Endothelial cell of umbilical vein (primary cell): ENCODE data around the gene ZCCHC14. TPM values are rescaled to one million over a fixed set of nuclear protein-coding genes. Genes with fewer than 3 reads are reported as not detected.

Experiments
- BruUV-seq: library from RNA; stranded (reverse); fragments of 400-500 nt; replicated peaks from 2 replicates; lab custom pipeline; 2021; lab: Mats Ljungman, UMichigan
- CTCF ChIA-PET: fragments of 300-600, 350-600 bp; sonication (Branson Sonifier 250); formaldehyde crosslinking; loops from one replicate; lab custom pipeline; 2021; ENCODE audit warnings: antibody characterized with exemption, inconsistent platforms; lab: Charles Lee
- POLR2A ChIA-PET: fragments of 300-600, 350-600 bp; sonication (Branson Sonifier 250); formaldehyde crosslinking; loops from one replicate; lab custom pipeline; 2021; ENCODE audit warnings: antibody characterized with exemption, inconsistent platforms; lab: Charles Lee
- DNase-seq: peaks from one replicate; pipeline ENCODE4 v3.0.0-alpha.2; 2011; ENCODE audit warnings: low read depth, low spot score
- FAIRE-seq: peaks from 2 replicates; lab custom pipeline; 2011; peaks lifted over from hg19 to GRCh38; lab: Jason Lieb, UNC
- H2AFZ ChIP-seq: 2 replicates; pipeline ENCODE4 v1.6.0; 2012; ENCODE audit warnings: low read depth, low read length, control low read depth, inconsistent platforms
- H3K27ac ChIP-seq: 2 replicates; pipeline ENCODE4 v1.5.1; 2011; ENCODE audit warnings: low read depth, mild to moderate bottlenecking, control low read depth, low read length, moderate library complexity; ENCODE audit not compliant: insufficient read depth
- H3K27me3 ChIP-seq, 2 experiments: 2 replicates each; pipeline versions ENCODE4 v1.6.0 to v1.6.1; 2011; ENCODE audit warnings: low read length in 2 of 2, mixed read lengths in 1 of 2; ENCODE audit not compliant: control insufficient read depth in 2 of 2, insufficient read depth in 2 of 2
- H3K36me3 ChIP-seq, 2 experiments: 2 replicates in 1 of 2; 3 replicates in 1 of 2; pipeline ENCODE4 v1.5.1; 2011; ENCODE audit warnings: low read length in 2 of 2, mild to moderate bottlenecking in 1 of 2, moderate library complexity in 1 of 2; ENCODE audit not compliant: control insufficient read depth in 2 of 2, insufficient read depth in 2 of 2; ENCODE audit errors: extremely low read depth in 1 of 2
- H3K4me1 ChIP-seq: 3 replicates; pipeline ENCODE4 v1.5.1; 2011; ENCODE audit warnings: mild to moderate bottlenecking, low read length; ENCODE audit not compliant: control insufficient read depth, insufficient read depth; ENCODE audit errors: extremely low read depth
- H3K4me2 ChIP-seq: 2 replicates; pipeline ENCODE4 v1.6.1; 2011; ENCODE audit warnings: low read length, control low read depth, mixed read lengths; ENCODE audit not compliant: insufficient read depth
- H3K4me3 ChIP-seq, 3 experiments: fragments of 200-600 bp in 1 of 3; sonication (generic), shearing (Covaris generic) in 1 of 3; replicated peaks in 1 of 3; 2 replicates each; pipeline ENCODE4 v1.5.1; 2011 to 2016; ENCODE audit warnings: control low read depth in 3 of 3, low read length in 3 of 3, mild to moderate bottlenecking in 2 of 3, inconsistent platforms in 1 of 3, low read depth in 1 of 3, moderate library complexity in 1 of 3; ENCODE audit not compliant: insufficient read depth in 1 of 3
- H3K79me2 ChIP-seq: 2 replicates; pipeline ENCODE4 v1.6.0; 2012; ENCODE audit warnings: low read length, inconsistent platforms; ENCODE audit not compliant: control insufficient read depth, insufficient read depth
- H3K9ac ChIP-seq: replicated peaks from 2 replicates; pipeline ENCODE3; 2011; ENCODE audit warnings: low read length, control low read depth; ENCODE audit not compliant: insufficient read depth; ENCODE audit errors: extremely low read depth
- H3K9me1 ChIP-seq: replicated peaks from 3 replicates; pipeline ENCODE4 v1.6.0; 2011; ENCODE audit warnings: mild to moderate bottlenecking, low read length; ENCODE audit not compliant: control insufficient read depth, insufficient read depth; ENCODE audit errors: extremely low read depth
- H3K9me3 ChIP-seq: replicated peaks from 2 replicates; pipeline ENCODE4 v1.5.1; 2012; ENCODE audit warnings: low read length, inconsistent platforms; ENCODE audit not compliant: control insufficient read depth, insufficient read depth
- H4K20me1 ChIP-seq: replicated peaks from 2 replicates; pipeline ENCODE3; 2011; ENCODE audit warnings: mild to moderate bottlenecking, low read length; ENCODE audit not compliant: control insufficient read depth, insufficient read depth; ENCODE audit errors: extremely low read depth
- EZH2 ChIP-seq: IDR thresholded peaks from 2 replicates; pipeline ENCODE4 v1.6.1; 2012; ENCODE audit warnings: borderline replicate concordance, low read depth, mild to moderate bottlenecking, moderate library complexity, low read length, inconsistent platforms; ENCODE audit not compliant: severe bottlenecking
- FOS ChIP-seq: IDR thresholded peaks from 2 replicates; pipeline ENCODE4 v1.6.1; 2011; ENCODE audit warnings: mild to moderate bottlenecking, low read length, moderate library complexity, borderline replicate concordance; ENCODE audit not compliant: insufficient read depth
- GATA2 ChIP-seq: IDR thresholded peaks from 2 replicates; pipeline ENCODE4 v1.7.0; 2011; ENCODE audit warnings: low read depth, mild to moderate bottlenecking, moderate library complexity, mixed read lengths, low read length; ENCODE audit not compliant: insufficient read length, insufficient read depth
- JUN ChIP-seq: IDR thresholded peaks from 2 replicates; pipeline ENCODE4 v1.6.1; 2011; ENCODE audit warnings: borderline replicate concordance, low read depth; ENCODE audit not compliant: insufficient read length, insufficient read depth
- MYC ChIP-seq: IDR thresholded peaks from one replicate; pipeline ENCODE4 v1.6.1; 2011; ENCODE audit warnings: mild to moderate bottlenecking, low read depth, low read length
- POLR2A ChIP-seq: IDR thresholded peaks from 2 replicates; pipeline ENCODE4 v1.6.1; 2012; ENCODE audit warnings: low read depth, mild to moderate bottlenecking, control low read depth, low read length
- POLR2AphosphoS5 ChIP-seq: IDR thresholded peaks from 2 replicates; pipeline ENCODE4 v1.6.1; 2012; ENCODE audit warnings: low read depth, mild to moderate bottlenecking, control low read depth, low read length, moderate library complexity; ENCODE audit not compliant: insufficient read depth
- dilution Hi-C: fragments of 300-500 bp; cut with MboI; formaldehyde crosslinking; loops from one replicate; pipeline ENCODE4 v1.15.0; 2019; ENCODE audit warnings: low sequenced_read_pairs; ENCODE audit not compliant: extremely low pct_ligation_motif_present
- intact Hi-C: fragments of 100-400 bp; cut with micrococcal nuclease; formaldehyde crosslinking; loops from one replicate; pipeline ENCODE4 v1.10.0; 2022
- polyA plus RNA-seq, 4 experiments: library from polyadenylated mRNA; depleted of rRNA in 3 of 4; stranded (reverse) in 3 of 4; unstranded in 1 of 4; fragments of >200 nt; gene quantifications; 2 replicates each; pipeline versions ENCODE4 v1.2.1 to v1.2.3, GENCODE V29; 2011 to 2012; ENCODE audit warnings: missing spikeins in 1 of 4
- total RNA-seq: library from RNA; stranded (reverse); gene quantifications from 2 replicates; pipeline ENCODE4 v1.2.3, GENCODE V29; 2021
- TF ChIP-seq, protein P1 (sequence below), 2 donors: IDR thresholded peaks; 1 replicate in 1 of 2; 2 replicates in 1 of 2; pipeline ENCODE4 v1.5.1; 2011; ENCODE audit warnings: low read length in 2 of 2, mild to moderate bottlenecking in 2 of 2, moderate library complexity in 2 of 2, control low read depth in 1 of 2, inconsistent platforms in 1 of 2, low read depth in 1 of 2; ENCODE audit not compliant: insufficient read depth in 1 of 2; ENCODE audit errors: extremely low read depth in 1 of 2
- TF ChIP-seq, protein P2 (sequence below): IDR thresholded peaks from 2 replicates; pipeline ENCODE4 v1.6.1; 2011; ENCODE audit not compliant: insufficient read depth, insufficient read length

ZCCHC14 gene
- total and polyA plus RNA-seq, 2 donors (not counting 3 experiments of a cell fraction or from before 2014, with no cell fraction given) = 9.5 to 30.9 TPM

DNA sequence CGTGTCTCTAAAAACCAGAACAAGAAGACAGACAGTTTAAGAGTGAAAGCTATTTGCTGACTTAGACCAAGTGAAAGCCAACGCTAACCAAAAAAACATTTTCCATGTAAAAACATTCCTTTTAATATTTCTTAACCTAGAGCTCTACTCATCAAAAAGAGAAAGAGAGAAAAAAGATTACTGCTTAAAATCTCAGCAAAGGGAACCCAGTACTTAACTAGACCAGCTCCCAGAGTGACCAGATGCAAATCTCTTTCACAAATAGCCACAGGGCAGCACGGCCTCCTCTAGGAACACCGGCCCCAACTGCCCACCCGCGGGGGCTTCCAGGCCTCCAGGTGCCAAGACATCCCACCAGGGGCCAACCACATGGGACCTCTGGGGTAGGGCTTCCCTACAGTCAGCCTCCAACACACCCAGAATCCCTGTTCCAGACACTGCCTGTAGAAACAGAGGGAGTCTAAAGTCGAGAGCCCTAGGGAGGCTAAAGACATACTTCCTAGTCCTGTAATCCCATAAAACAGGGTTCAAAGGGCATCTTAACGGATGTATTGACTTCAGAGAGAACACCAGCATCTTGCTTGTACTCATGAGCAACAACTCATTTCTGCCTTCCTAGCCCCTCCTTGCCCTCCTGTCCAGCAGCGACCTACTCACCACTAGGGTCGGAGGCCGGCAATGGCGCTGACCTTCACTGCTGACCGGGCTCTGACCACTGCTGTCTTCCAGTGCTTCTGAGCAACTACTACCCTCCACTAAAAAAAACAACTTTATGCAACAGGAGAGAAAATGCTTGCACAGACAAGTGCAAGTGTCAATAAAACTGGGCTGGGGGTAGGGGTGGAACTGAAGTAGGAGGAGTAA is 21.3 kb downstream of the ZCCHC14 start:
- intact Hi-C loops (no loop called here), dilution Hi-C loops (no loop called here)
- Histone ChIP-seq H3K9me3 (no peaks in the 10 kb centered on the region), H4K20me1 (peaks cover 4% of the 10 kb centered on the region), H3K79me2 (peaks cover 77% of the 10 kb centered on the region), H2AFZ (no peak overlapping the region), H3K4me2 (no peak overlapping the region), H3K4me1 (peaks cover 11% of the 10 kb centered on the region), H3K27ac (no peak overlapping the region), H3K9me1 (no peaks in the 10 kb centered on the region), H3K9ac (no peak overlapping the region), H3K27me3 (no peaks in the 10 kb centered on the region), H3K4me3 (no peak overlapping the region), H3K36me3 (peaks cover 0 to 3% of the 10 kb centered on the region in 2 experiments)
- BruUV-seq = no TSS peak
- TF ChIP-seq POLR2A = no peak
- no peak for TF ChIP-seq GATA2
- no peak for TF ChIP-seq EZH2
- TF ChIP-seq JUN = no peak
- TF ChIP-seq, protein P1, sequence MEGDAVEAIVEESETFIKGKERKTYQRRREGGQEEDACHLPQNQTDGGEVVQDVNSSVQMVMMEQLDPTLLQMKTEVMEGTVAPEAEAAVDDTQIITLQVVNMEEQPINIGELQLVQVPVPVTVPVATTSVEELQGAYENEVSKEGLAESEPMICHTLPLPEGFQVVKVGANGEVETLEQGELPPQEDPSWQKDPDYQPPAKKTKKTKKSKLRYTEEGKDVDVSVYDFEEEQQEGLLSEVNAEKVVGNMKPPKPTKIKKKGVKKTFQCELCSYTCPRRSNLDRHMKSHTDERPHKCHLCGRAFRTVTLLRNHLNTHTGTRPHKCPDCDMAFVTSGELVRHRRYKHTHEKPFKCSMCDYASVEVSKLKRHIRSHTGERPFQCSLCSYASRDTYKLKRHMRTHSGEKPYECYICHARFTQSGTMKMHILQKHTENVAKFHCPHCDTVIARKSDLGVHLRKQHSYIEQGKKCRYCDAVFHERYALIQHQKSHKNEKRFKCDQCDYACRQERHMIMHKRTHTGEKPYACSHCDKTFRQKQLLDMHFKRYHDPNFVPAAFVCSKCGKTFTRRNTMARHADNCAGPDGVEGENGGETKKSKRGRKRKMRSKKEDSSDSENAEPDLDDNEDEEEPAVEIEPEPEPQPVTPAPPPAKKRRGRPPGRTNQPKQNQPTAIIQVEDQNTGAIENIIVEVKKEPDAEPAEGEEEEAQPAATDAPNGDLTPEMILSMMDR (IDR thresholded peaks at IDR 0.05; ENCODE audit: extremely low read depth in 1 of 2, insufficient read depth in 1 of 2, low read depth in 1 of 2, low read length in 2 of 2) = no peak
- TF ChIP-seq POLR2AphosphoS5 = no peak
- no peak for TF ChIP-seq MYC
- TF ChIP-seq, protein P2, sequence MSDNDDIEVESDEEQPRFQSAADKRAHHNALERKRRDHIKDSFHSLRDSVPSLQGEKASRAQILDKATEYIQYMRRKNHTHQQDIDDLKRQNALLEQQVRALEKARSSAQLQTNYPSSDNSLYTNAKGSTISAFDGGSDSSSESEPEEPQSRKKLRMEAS = no peak
- TF ChIP-seq FOS = no peak
- ChIA-PET POLR2A (no interaction called here), CTCF (no interaction called here)
- FAIRE-seq (no peak), DNase-seq (no peak)
